GM19099 (cell line): ENCODE measurements around the gene HBQ1.

ENCODE experiments used
- POLR2A ChIP-seq: IDR thresholded peaks from 3 replicates; pipeline ENCODE4 v1.6.1; 2011; ENCODE audit warnings: low read depth; ENCODE audit not compliant: insufficient read length; ENCODE audit errors: extremely low read depth

HBQ1 gene

DNA sequence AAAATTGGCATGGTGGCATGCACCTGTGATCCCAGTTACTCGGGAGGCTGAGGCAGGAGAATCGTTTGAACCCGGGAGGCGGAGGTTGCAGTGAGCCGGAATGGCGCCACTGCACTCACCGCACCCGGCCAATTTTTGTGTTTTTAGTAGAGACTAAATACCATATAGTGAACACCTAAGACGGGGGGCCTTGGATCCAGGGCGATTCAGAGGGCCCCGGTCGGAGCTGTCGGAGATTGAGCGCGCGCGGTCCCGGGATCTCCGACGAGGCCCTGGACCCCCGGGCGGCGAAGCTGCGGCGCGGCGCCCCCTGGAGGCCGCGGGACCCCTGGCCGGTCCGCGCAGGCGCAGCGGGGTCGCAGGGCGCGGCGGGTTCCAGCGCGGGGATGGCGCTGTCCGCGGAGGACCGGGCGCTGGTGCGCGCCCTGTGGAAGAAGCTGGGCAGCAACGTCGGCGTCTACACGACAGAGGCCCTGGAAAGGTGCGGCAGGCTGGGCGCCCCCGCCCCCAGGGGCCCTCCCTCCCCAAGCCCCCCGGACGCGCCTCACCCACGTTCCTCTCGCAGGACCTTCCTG lies at the start of gene HBQ1:
Gene HBQ1, plus strand, starts transcription at position 359 of the 575 bp plus-strand sequence. Its CDS starts 28 bp downstream, at position 387.
- TF ChIP-seq POLR2A = no peak

DNA sequence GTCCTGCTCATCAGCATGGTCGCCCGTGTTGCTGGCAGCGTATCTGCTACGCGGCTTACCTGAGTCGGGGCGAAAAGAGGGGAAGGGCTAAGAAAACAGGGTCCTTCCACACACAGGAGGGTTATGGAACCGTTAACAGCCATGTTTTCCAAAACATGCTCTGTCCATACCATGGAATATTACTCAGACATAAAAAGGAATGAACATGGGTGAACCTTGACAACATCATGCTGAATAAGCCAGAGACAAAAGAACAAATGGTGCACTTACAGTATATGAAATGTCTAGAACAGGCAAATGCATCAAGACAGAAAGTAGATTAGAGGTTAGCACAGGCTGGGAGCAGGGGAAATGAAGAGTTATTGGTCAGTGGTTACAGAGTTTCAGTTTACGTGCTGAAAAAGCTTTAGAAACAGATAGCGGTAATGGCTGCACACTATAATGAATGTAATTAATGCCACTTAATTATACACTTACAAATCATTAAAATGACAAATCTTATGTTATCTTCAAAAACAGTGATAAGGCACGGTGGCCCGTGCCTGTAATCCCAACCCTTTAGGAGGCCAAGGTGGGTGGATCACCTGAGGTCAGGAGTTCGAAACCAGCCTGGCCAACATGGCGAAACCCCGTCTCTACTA lies 49.6 kb upstream of the HBQ1 start:
- no peak for TF ChIP-seq POLR2A

DNA sequence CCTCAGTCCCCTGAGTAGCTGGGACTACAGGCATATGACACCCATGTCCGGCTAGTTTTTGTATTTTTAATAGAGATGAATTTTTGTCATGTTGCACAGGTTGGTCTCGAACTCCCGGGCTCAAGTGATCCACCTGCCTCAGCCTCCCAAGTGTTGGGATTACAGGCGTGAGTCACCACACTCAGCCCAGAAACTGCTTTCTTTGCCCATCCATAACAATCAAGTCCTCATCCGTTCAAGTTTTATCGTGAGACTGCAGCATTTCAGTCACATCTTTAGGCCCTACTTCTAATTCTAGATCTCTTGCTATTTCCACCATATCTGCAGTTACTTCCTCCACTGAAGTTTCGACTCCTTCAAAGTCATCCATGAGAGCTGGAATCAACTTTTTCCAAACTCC lies 48.1 kb upstream of the HBQ1 start:
- TF ChIP-seq POLR2A = no peak

DNA sequence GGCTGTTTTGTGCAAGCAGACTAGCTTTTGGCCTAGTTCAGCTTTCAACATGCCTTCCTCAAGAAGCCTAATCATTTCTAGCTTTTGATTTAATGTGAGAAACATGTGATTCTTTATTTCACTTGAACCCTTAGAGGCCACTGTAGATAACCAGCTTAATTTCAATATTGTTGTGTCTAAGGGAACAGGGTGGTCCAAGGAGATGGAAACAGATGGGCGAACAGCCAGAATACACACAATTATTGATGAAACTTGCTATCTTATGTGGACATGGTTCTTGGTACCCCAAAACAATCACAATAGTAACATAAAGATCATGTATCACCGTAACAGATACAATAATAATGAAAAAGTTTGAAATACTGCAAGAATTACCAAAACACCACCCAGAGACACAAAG lies 46.5 kb upstream of the HBQ1 start:
- no peak for TF ChIP-seq POLR2A

DNA sequence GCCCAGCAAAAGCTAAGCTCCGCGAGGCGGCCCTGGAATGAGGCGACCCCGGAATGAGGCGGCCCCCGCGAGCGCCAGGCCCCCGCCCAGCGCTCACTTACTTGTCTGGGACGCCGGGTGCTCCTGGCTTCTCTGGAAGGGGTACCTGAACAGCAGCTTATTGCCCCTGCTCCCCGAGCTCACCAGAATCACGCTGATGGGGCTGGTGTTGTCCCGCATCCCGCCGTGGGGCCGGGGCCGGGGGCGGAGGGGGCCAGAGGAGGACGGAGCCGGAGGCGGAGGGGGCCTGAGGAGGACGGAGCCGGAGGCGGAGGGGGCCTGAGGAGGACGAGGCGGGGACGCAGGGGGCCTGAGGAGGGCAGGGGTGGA lies 42.2 kb upstream of the HBQ1 start:
- no peak for TF ChIP-seq POLR2A

DNA sequence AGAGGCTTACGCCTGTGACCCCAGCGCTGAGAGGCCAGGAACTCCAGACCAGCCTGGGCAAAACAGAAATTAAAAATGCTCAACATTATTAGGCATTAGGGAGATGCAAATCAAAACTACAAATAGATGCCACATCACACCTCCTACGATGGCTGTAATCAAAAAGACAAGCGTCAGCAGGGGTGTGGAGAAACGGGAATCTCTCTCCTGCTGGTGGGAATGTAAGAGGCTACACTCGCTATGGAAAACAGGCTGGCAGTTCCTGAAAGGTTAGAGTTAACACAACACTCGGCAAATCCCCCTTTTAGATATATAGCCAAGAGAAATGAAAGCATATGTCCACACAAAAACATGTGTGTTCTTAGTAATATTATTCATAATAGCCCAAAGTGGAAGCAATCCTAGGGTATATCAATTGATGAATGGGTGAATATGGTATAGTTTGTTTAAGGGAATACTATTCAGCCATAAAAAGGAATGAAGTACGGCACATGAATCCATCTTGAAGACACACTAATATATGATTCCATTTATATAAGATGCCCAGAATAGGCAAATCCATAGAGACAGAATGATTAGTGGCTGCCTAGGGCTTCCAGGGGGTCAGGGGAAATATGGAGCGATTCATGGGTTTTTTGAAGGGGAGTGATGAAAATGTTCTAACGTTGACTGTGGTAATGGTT lies 39.9 kb upstream of the HBQ1 start:
- TF ChIP-seq POLR2A = no peak

DNA sequence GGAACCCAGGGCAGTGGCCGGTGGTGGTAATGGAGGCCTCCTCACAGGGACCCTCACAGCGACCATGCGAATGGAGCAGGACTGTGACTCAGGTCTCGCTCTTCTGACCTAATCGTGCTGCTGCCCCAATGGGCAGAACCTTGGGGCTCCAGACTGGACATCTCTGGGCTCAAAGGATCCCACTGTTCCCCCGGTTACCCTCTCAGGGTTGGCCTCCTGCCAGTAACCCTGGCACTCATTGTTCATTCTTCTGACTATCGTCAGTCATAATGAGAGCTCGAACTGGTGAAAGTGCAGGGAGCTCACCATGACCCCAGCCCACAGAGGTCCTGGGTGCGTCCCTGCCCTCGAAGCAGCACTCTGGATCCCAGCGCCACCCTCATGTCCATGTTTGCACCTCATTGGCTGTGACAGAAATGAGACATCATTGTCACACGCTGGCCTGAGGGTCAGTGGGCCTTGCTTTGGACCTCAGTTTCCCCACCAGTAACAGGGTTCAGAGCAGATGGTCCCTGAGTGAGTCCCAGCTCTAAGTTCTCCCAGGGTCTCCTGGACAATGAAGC lies 37.8 kb upstream of the HBQ1 start:
- TF ChIP-seq POLR2A = no peak

DNA sequence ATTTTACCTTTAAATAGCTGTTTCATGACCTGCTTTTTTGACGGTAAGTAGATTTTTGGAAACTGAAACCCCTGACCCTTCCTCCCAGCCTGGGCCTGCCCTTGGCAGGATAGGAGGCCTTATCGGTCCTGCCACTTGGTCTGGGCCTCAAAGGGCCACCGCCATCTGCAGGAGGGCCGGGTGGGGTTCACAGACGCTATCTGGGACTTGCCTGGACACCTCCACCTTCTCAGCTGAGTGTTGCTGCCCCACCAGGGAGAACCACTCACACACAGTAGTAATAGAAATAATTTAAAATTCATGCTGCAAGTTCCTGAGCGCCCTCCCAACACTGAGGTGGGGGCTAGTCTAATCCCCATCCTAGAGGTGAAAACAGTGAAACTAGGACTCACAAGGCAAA lies 37.2 kb upstream of the HBQ1 start:
- TF ChIP-seq POLR2A = no peak

DNA sequence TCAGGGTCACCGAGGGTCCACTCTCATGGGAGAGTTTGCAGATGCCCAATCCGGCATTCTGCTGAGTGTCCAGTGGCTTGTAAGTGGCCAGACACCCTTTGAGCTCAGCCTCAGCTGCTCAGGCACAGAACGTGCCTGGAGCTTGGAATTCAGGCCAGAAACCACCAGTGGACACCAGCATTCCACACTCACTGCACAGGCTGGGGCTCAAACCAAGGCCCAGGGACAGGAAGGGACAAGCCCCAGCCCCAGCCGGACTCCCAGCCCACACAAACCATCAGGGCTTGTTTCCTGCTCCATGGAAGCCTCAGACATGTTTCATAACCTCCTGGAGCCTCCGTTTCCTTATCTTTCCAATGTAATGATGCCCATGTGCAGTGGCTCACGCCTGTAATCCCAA lies 36.8 kb upstream of the HBQ1 start:
- no peak for TF ChIP-seq POLR2A

DNA sequence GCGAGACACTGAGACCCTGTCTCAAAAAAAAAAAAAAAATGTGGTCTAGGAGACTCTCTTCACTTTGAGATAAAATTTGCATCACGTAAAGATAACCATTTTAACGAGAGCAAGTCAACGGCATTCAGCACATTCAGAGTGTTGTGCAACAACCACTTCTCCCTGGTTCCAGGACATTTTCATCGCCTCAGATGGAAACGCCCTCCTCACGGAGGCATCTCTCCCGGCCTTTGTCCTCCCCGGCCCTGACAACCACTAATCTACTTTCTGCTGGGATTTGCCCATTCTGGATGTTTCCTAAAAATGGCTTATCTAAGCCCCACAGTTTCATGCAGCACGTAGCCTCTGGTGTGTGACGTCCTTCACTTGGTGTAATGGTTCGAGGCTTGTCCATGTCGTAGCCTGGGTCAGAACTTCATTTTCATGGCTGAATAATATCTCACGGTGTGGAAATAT lies 35.4 kb upstream of the HBQ1 start:
- TF ChIP-seq POLR2A = no peak

DNA sequence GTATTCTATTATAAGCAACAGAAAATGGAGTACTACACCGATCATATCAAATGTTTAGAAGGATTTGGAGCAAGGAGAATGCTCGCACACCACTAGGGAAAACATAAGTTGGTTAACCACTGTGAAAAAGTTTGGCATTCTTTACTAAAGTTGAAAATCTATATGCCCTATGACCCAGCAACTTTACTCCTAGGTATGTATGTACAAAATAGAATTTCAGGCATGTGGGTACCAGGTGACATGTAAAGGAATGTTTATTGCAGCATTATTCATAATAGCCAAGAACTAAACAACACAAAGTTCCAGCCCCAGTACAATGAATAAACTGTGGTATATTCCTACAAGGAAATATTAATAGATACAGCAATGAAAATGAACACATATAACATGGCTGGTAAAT lies 33.6 kb upstream of the HBQ1 start:
- TF ChIP-seq POLR2A = no peak

DNA sequence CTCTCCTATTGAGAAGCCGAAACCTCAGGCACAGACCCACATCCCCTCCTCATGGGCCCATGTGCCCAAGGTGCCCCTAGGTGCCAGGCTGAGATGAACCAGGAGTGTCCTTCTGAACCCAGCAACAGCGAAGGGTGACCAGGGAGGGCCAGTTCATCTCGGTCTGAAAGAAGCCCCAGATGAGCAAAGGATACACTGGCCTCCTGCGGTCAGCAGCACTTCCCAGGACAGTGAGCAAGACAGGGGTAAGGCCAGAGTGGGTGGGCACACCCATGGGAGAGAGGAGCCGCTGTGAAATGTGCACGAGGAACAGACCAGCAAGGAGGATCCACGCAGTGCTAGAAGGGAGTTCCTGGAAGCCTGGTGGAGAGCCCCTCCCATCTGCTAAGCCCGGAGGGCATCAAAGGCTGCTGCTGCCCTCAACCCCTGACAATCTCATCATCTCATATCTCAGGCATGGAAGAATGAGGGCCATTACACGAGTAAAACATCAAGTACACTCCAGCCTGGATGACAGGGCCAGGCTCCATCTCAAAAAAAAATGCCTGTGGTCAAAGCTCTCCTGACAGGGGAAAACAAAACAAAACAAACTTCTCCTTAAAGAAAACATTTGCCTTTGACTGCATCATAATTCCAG lies 31.1 kb upstream of the HBQ1 start:
- no peak for TF ChIP-seq POLR2A

DNA sequence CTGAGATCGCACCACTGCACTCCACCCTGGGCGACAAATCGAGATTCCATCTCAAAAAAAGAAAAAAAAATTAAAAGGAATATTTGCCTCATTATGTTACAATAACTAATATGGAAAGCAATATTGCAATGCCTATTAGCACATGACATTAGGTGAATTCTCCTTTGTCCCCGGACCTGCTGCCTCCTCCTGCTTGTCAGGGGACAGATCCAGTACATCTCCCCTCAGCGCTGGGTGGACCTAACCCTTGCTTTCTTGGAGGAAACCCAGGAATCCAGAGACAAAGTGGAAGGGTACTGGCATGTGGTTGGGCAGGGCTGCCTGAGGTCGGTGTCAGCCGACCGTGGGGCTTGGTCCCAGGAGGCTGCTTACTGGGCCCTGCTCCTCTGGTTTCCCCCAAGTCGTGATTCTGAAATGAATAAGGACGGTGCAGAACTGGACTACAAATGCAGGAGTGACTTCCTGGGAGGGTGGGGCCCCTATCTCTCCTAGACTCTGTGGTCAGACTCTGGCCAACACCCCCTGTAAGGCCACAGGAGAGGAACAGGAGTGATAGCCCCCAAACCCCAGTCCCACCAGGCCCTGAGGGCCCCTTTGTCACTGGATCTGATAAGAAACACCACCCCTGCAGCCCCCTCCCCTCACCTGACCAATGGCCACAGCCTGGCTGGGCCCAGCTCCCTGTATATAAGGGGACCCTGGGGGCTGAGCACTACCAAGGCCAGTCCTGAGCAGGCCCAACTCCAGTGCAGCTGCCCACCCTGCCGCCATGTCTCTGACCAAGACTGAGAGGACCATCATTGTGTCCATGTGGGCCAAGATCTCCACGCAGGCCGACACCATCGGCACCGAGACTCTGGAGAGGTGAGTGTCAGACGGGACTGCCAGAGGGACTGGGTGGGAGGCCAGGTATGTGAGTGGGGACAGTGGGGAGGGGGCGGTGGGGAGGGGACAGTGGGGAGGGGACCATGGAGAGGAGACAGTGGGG lies 27.8 kb upstream of the HBQ1 start, which contains the start of gene HBZ:
Gene HBZ, plus strand, starts transcription at position 504 of the 988 bp plus-strand sequence. Its CDS starts 266 bp downstream, at position 770.
- no peak for TF ChIP-seq POLR2A
